ENCODE results near the gene ARHGAP15.

The ARHGAP15 gene

DNA sequence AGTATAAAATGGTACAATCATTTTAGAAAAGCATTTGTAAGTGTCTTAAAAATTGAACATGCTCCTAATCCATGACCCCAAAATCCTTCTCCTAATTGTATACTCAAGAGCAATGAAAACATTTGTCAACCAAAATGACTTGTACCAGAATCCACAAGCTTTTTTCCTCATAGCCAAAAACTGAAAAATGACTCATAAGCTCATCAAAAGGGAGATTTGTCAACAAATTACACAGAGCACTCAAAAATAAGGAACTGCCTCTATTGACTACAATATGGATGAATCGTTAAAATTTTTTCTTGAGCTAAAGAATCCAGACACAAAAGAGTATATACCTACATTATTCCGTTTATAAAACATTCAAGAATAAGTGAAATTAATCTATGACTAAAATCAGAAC lies 544.8 kb downstream of the ARHGAP15 start:
- no peak for DNase-seq

GRCh38 chr2:143675021-143675420 lies 545.8 kb downstream of the ARHGAP15 start:
- no peak for DNase-seq

DNA sequence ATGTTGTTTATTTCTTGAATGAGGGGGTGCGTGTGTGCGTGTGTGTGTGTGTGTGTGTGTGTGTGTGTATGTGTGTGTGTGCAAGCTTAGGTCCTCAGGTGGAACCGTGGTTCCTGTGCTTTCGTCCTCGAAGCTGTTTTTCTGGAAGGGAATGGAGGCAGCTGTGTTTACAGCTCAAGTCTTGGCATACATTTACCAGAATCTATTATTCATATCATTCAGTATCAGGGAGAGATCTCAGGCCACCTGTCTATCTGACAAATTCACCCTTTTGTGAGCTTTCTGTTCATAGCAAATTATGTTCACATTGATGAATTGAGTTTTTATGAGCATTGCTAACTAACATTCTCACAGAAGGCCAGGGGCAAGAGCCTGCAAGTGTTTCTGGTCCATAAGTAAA lies 550.4 kb downstream of the ARHGAP15 start:
- no peak for DNase-seq

GRCh38 chr2:143680885-143681405 lies 551.7 kb downstream of the ARHGAP15 start:
- no peak for DNase-seq

GRCh38 chr2:143682436-143683055 lies 553.3 kb downstream of the ARHGAP15 start:
- DNase-seq: no peak

- no peak for DNase-seq
Measured at GRCh38 chr2:143683977-143684376, 554.8 kb downstream of the ARHGAP15 start.

GRCh38 chr2:143684551-143685320 lies 555.5 kb downstream of the ARHGAP15 start:
- DNase-seq: no peak

DNA sequence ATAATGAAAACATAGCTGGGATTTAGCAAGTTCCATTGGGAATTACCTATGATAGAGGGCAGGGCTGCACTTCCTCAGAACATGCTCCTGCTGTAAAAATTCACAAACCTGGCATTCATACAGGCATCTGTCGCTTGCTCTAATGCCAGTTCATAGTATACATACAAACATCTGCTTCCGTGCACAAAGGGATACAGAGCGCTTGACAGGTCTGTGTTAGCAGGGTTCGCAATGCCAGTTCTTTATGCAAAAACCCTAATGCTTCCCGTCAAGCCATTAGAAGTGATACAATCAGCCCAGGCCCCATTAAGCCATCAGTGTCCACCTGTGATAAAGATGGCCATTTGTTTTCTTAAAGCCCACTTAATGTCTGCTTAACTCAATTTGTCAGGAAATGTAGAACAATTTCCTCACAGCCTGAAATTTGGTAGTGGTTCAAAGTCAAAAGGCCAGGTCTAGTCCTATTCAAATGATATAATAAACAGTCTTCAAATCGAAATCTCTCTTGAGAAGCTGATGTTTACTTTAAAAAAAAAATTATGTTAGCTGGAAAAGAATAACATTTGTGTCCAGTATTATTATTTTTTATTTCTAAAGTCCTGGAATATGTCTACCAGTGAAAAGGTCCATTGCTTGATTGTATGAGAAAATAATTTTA lies 556.3 kb downstream of the ARHGAP15 start:
- no peak for DNase-seq

DNA sequence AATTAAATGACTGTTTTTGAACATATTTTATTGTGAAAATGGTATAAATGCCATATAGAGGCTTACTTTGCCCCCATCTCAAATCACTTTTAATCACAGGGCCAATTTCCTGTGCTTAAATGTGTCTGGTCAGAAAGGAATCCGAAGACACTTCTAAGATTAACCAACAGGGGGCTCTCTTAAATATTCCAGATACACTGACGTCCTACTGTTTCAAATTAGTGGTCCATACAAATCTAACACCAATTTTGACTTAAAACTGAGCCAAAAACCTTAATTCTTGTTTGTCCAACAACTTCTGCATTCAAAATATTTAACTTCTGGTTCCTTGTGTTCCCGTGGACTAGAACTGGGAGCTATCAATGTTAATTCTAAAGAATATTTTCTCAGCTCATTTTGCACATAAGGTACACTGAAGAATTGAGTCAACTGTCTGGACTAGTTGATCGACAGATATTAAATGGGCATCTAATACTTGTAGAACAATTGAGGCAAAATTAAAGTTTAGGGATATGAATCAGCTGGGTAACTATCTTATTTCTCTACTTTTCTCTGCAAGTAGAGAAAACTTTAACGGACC lies 557.5 kb downstream of the ARHGAP15 start:
- peak; percentile 55 for DNase-seq

DNA sequence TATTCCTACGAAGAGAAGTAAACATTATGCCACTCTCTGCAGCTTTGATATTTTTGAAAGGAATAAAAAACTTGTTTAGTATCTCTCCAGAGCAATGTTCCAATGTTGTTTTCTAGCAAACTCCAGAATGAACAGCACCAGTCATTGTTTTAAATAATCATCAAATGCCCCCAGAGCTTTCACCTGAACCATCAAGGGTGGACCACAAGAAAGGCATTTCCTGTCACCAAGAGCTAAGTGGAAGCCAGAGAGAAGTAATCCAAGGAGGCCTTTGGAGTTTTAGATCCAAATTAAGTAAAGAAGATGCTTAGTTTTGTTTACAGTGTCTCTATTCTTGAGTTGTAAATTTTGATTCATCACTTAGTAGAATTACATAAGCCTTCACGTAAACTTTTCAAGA lies 559.0 kb downstream of the ARHGAP15 start:
- DNase-seq: no peak

DNA sequence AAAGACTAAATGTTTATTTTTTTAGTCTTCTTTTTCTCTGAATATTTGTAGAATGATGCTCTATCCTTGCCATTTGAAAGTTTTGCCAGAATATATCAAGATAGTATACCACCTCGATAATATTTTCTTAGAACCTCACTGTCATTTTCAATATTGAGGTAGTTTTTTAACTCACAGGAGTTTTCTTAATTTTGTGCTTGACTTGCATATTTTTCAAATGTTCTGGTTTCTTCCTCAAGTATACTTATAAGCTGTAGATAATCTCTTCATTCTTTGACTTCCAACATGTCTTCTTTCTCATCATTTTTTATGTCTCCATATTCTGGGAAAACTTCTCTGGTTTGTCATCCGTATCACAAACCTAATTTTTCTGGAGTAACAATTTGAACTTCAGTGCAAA lies 559.6 kb downstream of the ARHGAP15 start:
- no peak for DNase-seq

DNA sequence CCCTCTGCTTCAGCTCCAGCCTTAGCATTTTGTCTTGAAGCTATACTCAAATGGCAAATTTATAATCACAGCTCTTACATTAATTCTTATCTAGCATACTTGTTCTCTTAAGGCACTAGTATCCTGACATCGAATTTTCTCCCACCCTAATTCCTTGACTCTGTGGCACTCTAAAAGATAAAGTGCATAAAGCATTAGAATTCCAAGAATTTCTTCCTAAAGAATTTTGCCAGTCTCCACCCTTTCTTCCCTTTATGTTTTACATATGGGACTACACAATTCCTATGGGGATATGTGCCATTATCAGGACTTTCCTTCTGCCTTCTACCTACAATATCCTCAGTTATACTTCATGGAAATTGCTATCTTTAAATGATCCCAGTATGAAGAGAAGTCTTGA lies 560.3 kb downstream of the ARHGAP15 start:
- no peak for DNase-seq

GRCh38 chr2:143690235-143690634 lies 561.0 kb downstream of the ARHGAP15 start:
- no peak for DNase-seq

GRCh38 chr2:143691121-143691520 lies 561.9 kb downstream of the ARHGAP15 start:
- DNase-seq: no peak

DNA sequence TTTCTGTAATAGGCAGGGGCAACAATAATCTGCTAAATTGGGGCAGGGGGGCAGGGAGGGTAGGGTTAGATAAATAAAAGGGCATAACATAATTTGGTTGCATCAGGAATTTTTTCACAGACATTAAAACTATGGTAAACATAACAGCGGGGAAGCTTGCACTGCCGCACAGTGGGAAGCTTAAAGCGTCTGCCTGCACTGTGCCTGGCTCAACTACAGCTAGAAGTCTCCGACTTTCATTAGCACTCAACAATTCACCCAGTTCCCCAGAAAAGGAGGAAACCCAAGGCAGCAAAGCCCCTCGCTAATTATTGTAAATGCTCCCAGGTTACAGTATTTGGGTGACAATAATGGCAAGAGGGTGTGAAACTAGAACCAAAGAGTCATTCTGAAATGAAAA lies 562.9 kb downstream of the ARHGAP15 start:
- no peak for DNase-seq

GRCh38 chr2:143692967-143693366 lies 563.7 kb downstream of the ARHGAP15 start:
- no peak for DNase-seq

DNA sequence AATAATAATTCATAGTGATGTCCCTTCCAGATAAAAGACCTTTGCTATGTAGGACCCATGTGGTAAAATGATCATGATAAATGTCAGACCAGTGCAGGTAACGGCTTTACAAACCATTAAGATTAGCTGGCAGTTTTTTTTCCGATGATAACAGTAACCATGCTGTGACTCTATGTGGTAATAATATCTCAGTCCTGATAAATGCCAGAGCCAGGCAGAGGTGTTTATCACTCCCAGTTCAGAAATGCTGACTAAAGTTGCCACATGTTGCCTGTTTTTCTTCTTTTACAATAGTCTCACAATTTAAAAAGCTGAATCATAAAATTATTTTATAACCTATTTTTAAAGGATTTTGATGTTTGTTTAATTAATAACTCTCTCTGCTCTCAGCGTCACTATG lies 565.1 kb downstream of the ARHGAP15 start:
- no peak for DNase-seq

GRCh38 chr2:143696651-143697050 lies 567.4 kb downstream of the ARHGAP15 start:
- no peak for DNase-seq

GRCh38 chr2:143697744-143698143 lies 568.5 kb downstream of the ARHGAP15 start:
- DNase-seq: no peak

GRCh38 chr2:143698352-143698751 lies 569.1 kb downstream of the ARHGAP15 start:
- no peak for DNase-seq

GRCh38 chr2:143698888-143699570 lies 569.8 kb downstream of the ARHGAP15 start:
- DNase-seq: no peak

GRCh38 chr2:143700865-143701264 lies 571.6 kb downstream of the ARHGAP15 start:
- no peak for DNase-seq

GRCh38 chr2:143701785-143702184 lies 572.6 kb downstream of the ARHGAP15 start:
- DNase-seq: no peak

Data from midbrain (tissue), 1 donor.